ENCODE results near the gene MYO7A.

Gene MYO7A

DNA sequence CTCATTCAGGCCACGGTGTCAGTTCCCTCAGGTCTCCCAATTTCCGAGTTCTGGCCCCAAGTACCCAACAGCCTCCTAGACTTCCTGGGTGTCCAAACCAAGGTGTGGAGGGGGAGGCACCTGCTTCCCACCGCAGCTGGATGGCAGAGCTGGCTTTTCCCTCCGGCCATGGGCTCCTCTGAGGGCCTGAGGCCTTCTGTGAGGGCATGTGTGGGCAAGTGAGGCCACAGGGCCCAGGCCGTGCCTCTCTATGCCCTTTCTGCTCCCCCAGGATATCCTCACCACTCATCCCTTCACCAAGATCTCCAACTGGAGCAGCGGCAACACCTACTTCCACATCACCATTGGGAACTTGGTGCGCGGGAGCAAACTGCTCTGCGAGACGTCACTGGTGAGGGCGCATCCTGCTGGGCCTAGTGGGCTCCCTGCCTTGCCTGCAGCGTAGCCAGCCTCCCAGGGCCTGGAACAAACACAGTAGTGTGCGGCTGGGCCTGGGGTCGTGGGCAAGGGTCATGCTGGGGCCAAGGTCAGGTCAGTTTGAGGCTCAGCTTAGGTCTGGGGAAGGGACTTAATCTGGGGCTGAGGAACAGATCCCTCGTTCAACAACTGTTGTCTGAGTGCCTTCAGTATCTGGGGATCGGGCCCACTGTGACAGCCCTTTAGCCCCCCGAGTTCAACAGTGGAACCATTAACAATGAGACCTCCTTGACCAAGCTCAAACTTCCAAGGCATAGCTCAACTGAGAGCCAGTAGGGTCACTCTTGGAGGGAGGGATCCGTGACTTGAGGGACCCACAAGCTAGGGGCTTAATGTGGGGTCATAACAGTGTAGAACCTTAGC lies 85.8 kb downstream of the MYO7A start:
- no peak for DNase-seq (ENCODE audit: low spot score)

DNA sequence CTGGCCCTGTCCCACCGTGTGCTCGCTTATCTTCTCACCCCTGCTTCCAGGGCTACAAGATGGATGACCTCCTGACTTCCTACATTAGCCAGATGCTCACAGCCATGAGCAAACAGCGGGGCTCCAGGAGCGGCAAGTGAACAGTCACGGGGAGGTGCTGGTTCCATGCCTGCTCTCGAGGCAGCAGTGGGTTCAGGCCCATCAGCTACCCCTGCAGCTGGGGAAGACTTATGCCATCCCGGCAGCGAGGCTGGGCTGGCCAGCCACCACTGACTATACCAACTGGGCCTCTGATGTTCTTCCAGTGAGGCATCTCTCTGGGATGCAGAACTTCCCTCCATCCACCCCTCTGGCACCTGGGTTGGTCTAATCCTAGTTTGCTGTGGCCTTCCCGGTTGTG lies 86.5 kb downstream of the MYO7A start:
- DNase-seq (ENCODE audit: low spot score): no peak

DNA sequence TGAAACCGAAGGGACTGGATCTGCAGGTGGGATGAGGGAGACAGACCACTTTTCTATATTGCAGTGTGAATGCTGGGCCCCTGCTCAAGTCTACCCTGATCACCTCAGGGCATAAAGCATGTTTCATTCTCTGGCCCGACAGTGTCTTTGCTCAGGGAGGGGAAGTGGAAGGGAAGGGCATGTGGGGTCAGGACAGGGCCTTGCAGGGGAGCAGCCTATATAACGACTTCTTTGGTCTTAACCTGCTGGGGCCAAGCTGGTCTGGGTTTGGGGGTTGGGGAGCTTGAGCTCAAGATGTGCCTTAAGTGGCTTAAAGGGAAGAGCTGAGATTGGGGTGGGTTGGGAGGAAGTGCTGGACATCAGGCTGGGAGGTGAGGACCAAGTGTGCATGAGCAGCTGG lies 87.1 kb downstream of the MYO7A start:
- DNase-seq (ENCODE audit: low spot score): no peak

DNA sequence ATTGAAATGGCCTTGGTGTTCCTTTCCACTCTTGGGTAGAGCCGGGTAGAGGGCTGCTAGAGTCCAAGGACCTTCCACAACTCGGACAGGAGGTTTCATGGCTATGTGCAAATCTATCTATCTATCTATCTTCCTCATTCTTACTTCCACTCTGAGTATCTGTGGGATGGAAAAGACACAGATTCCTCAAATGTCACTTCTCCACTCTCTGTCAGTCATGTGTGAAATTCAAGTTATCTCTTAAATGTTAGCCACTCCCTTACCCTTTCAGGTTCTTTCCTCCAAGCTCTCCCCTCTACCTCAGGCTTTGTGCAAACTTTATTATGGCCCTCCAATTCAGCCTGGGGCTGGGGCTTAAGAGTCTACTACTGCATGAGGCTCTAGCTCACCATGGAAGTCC lies 89.1 kb downstream of the MYO7A start:
- no peak for DNase-seq (ENCODE audit: low spot score)

DNA sequence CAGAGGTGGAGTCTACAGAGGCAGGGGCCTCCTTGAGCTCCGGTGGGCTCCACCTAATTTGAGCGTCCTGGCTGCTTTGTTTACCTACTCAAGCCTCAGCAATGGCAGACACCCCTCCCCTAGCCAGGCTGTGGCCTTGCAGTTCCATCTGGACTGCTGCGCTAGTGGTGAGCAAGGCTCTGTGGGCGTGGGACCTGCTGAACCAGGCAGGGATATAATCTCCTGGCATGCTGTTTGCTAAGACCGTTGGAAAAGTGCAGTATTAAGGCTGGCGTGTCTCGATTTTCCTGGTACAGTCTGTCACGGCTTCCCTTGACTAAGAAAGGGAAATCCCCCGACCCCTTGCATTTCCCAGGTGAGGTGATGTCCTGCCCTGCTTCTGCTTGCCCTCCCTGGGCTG lies 95.8 kb downstream of the MYO7A start:
- DNase-seq (ENCODE audit: low spot score): no peak

DNA sequence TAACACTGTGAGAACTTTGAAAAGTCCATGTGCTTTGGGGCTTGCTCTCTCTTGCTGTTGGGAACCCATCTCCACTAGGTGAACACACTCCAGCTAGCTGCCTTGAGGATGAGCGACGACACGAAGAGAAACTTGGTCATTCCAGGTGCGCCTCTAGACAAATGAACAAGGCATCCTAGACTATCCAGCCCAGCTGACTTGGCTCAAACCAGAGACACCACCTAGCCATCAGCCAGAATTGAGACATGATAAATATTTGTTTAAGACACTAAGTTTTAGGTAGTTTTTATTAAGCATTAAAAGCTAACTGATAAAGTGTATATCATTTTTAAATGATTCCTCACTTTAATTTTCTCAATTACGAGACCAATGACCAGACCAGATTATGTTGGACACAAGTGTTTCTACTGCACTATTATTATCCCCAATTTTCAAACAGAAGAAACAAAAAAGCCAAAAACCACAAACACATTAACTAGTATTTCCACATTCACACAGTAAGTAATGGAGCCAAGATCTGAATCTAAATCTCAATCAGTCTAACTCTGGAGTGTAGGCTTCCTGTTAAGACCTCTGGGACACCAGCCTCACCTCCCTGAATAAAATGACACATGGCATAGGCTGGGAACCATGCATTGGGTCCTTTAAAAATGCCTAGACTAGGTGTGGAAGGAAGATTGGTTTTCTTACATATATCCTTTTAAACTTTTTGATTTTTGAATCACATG lies 103.0 kb downstream of the MYO7A start:
- DNase-seq (ENCODE audit: low spot score): no peak

DNA sequence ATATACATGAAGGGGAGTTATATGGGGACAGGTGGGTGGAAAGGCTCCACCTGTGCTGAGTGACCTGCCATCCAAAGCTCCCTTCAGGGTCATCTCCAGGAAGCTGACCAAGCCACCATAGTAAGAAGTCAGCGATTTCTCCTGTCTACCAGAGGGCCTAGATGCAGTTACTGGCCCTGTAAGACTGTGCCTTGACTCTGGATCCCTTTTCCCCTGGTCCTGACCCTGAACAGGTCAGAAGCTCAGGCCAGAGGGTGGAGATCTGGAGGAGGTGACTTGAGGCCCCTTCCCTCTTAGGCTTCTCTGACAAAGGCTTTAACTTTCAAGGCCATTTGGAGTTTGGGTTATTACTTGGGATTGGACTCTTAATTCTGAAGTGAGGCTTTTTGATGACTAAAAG lies 103.8 kb downstream of the MYO7A start:
- no peak for DNase-seq (ENCODE audit: low spot score)

GRCh38 chr11:77232242-77232641 lies 104.2 kb downstream of the MYO7A start:
- DNase-seq (ENCODE audit: low spot score): no peak

DNA sequence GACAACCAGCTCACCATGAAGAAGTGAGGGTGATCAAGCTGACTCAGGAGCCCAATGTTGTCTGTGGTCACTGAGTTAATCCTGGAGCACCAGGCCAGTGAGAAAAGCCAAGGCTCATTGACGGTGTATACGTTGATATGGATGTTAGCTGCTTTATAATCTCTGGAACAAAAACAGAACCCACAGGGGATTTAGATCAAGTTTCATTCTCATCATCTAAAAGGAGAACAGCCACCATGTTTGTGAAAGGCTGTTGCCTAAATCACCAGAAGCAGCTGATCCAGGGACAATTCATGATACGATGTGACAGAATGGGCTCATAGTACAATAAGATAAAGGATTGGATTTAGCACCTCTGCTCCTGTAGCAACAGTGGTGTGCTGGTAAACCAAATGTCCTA lies 105.0 kb downstream of the MYO7A start:
- DNase-seq (ENCODE audit: low spot score): no peak

DNA sequence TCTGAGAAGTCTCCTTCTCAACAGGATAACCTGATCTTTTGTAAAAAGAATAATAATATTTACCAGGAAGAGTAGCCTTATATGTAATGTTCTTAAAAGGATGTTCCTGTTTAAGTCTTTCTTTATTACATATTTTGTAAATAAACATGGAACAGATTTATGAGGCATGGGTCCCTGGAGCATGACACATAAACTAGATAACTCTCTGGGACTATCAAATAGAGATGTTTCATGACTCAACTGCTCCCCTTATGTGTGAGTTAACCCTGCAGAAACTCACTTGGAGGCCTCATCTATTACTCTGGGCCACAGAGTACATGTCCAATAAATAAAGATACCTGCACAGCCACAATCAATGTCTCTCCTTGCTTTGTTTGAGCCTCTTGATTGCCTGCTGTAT lies 108.9 kb downstream of the MYO7A start:
- no peak for DNase-seq (ENCODE audit: low spot score)

- no peak for DNase-seq (ENCODE audit: low spot score)
Observed at GRCh38 chr11:77244277-77245027, 116.4 kb downstream of the MYO7A start.

GRCh38 chr11:77249427-77249826 lies 121.4 kb downstream of the MYO7A start:
- no peak for DNase-seq (ENCODE audit: low spot score)

DNA sequence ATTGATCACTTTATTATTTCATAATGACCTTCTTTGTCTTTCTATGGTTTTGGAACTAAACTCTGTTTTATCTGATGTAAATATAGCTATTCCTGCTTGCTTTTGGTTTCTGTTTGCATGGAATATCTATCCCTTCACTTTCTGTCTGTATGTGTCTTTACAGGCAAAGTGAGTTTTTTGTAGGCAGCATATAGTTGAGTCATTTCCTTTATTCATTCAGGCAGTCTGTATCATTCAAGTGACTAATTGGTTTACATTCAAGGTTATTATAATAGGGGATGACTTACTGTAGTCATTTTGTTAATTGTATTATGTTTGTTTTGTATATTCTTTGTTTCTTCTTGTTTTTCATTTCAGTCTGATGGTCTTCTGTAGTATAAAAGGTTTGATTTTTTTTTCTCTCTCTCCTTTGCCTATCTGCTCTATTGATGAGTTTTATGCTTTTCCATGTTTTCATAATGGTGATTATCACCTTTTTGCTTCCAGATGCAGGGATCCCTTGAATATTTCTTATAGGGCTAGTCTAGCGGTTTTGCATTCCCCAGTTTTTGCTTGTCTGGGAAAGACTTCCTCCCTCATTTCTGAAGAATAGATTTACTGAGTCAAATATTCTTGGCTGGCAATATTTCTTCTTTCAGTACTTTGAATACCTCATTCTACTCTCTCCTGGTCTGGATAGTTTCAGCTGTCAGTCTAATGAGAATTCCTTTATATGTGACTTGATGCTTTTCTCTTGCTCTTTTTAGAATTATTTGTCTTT lies 123.0 kb downstream of the MYO7A start:
- DNase-seq (ENCODE audit: low spot score): peak; percentile 28

- no peak for DNase-seq (ENCODE audit: low spot score)
Observed at GRCh38 chr11:77252555-77253270, 124.7 kb downstream of the MYO7A start.

GRCh38 chr11:77253690-77254089 lies 125.6 kb downstream of the MYO7A start:
- no peak for DNase-seq (ENCODE audit: low spot score)

- DNase-seq (ENCODE audit: low spot score): no peak
Observed at GRCh38 chr11:77259641-77260040, 131.6 kb downstream of the MYO7A start.

DNA sequence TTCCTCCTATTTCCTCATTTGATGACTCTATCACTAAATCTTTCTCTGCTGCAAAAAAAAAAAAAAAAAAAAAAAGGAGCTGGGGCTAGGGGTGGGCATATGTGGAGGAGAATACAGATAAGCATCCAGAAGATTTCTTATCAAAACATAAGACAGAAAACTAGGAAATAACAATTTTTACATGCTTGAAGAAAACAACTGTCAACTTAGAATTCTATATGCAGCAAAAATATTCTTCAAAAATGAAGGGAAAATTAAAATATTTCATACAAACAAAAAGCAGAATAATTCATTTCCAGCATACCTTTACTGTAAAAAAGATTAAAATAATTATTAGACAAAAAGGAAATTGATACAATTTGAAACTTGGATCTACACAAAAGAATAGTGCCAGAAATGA lies 134.8 kb downstream of the MYO7A start:
- DNase-seq (ENCODE audit: low spot score): no peak

All from activated CD4-positive, alpha-beta T cell treated with anti-CD3 and anti-CD28 coated beads, Interleukin-2, Interleukin-4, amounts not matched to agents 100 ng/mL and 50 ng/mL, durations not matched to agents 16 hours and 8 hours (primary cell).